ENCODE measurements around the gene TRAF4. TPM values are rescaled to one million over a fixed set of nuclear protein-coding genes. Genes with fewer than 3 reads are reported as not detected.
A peak's percentile ranks its signal among the peaks of the same experiment; 100 is the strongest.

Gene TRAF4, protein sequence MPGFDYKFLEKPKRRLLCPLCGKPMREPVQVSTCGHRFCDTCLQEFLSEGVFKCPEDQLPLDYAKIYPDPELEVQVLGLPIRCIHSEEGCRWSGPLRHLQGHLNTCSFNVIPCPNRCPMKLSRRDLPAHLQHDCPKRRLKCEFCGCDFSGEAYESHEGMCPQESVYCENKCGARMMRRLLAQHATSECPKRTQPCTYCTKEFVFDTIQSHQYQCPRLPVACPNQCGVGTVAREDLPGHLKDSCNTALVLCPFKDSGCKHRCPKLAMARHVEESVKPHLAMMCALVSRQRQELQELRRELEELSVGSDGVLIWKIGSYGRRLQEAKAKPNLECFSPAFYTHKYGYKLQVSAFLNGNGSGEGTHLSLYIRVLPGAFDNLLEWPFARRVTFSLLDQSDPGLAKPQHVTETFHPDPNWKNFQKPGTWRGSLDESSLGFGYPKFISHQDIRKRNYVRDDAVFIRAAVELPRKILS
- 10 to 100 TPM; 25.0 to 39.8 (median 33.0) TPM for total RNA-seq

DNA sequence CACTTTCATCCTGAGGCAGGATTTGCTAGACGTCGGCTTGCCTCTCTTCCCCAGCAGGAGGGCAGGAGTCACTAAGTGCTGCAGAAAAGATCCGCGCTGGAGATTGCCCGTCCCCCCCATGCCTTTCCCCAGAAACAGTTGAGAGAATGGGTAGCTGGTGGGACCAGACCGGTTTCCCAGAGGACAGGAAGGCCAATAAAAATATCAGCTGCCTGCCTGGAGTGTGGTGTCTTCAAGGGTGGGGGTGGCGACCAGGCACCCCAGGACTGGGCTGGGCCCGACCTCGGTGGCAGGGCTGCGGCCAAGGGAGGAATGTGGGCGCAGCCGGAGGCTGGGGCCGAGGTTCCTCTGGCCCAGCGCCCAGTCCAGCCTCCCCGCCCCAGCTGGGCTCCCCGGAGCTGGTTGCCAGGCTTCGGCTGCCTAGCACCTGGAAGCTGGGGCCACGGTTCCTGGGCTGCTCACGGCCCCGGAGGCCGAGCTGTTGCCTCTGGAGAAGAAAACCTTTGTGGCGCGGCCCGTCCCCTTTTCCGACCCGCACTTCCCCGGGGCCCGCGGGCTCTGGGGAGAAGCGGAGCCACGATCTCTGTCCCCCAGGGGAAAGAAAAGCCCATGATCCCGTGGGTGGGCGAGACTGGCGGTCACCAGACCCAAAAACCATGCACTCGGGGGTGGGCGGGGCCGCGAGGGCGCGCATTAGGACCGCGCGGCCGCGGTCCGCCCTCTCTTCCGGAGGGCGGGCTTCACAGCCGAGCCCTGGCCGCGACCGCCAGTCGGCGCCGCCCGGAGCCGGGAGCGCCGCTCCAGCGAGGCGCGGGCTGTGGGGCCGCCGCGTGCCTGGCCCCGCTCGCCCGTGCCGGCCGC lies at the start of gene TRAF4:
Gene TRAF4 (plus strand): TSS at position 769 of the 861 bp plus-strand sequence. CDS start 102 bp downstream, outside the sequence.
- DNase-seq: no peak
- WGBS, 2 donors: 0 to 4% methylated on average over 3 to 18 of the region's 70 CpGs
- TF ChIP-seq, protein P1, sequence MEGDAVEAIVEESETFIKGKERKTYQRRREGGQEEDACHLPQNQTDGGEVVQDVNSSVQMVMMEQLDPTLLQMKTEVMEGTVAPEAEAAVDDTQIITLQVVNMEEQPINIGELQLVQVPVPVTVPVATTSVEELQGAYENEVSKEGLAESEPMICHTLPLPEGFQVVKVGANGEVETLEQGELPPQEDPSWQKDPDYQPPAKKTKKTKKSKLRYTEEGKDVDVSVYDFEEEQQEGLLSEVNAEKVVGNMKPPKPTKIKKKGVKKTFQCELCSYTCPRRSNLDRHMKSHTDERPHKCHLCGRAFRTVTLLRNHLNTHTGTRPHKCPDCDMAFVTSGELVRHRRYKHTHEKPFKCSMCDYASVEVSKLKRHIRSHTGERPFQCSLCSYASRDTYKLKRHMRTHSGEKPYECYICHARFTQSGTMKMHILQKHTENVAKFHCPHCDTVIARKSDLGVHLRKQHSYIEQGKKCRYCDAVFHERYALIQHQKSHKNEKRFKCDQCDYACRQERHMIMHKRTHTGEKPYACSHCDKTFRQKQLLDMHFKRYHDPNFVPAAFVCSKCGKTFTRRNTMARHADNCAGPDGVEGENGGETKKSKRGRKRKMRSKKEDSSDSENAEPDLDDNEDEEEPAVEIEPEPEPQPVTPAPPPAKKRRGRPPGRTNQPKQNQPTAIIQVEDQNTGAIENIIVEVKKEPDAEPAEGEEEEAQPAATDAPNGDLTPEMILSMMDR (IDR thresholded peaks at IDR 0.05): peak in 4 of 6 experiments; percentile 10 to 54 (median 45)
- peak in 3 of 4 donors; percentile 90 to 96 (median 94) for TF ChIP-seq POLR2A (IDR thresholded peaks at IDR 0.05)
- peak within 1 kb of the TSS; percentile 56 to 97 (median 64) for H3K4me3 ChIP-seq
- H3K9me3 ChIP-seq: no peaks in the 10 kb centered on the region
- peaks cover 7 to 12% (median 8%) of the 10 kb centered on the region in 3 donors for H3K36me3 ChIP-seq
- H3K4me1 ChIP-seq: peaks cover 38 to 82% (median 52%) of the 10 kb centered on the region in 3 donors
- no peaks in the 10 kb centered on the region for H3K27me3 ChIP-seq
- H3K27ac ChIP-seq: peak within 1 kb of the TSS; percentile 94 to 99 (median 98)
- intact Hi-C loops (cut with DNase I): no loop called here

DNA sequence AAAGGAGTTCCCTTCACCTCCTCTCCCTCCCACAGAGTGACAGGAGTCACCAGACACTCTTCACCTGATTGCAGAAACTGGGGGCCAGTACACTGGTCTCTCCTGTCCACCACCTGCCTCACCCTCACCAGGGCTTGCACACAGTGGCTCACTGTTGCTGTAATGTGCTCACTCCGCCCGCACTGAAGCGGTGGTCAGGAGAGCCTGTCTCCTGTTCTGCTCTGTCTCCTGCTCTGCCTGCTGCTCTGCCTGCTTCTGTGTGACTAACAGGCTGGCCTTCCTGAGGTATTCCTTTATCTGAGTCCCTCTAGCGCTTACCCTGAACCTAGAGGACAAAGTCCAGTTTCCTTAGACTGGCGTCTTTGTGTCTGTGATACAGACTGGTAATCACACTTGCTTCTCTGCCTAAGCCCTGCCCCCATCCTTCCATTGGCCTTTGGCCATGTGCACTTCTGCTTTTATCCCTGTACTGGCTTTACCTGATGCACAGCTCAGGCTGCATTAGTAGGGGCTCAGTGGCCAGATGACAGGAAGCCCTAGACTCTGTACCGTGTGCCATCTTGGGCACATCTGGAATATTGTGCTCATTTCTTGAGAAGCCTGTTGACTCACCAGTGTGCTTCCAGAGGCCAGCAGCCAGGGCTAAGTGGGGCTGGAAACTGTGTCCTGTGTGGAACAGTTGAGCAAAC lies 45.4 kb upstream of the TRAF4 start:
- H3K36me3 ChIP-seq: peaks cover 63 to 100% (median 86%) of the 10 kb centered on the region in 3 donors
- no peak overlapping the region for H3K4me3 ChIP-seq
- no peak for TF ChIP-seq POLR2A (IDR thresholded peaks at IDR 0.05)
- TF ChIP-seq, protein P1 (IDR thresholded peaks at IDR 0.05): no peak
- H3K9me3 ChIP-seq: no peaks in the 10 kb centered on the region
- intact Hi-C loops (cut with DNase I): no loop called here
- no peak for DNase-seq
- no peaks in the 10 kb centered on the region for H3K4me1 ChIP-seq
- no peak overlapping the region for H3K27ac ChIP-seq
- WGBS, 2 donors: 86 to 91% methylated on average over 6 of the region's 6 CpGs
- H3K27me3 ChIP-seq: no peaks in the 10 kb centered on the region

DNA sequence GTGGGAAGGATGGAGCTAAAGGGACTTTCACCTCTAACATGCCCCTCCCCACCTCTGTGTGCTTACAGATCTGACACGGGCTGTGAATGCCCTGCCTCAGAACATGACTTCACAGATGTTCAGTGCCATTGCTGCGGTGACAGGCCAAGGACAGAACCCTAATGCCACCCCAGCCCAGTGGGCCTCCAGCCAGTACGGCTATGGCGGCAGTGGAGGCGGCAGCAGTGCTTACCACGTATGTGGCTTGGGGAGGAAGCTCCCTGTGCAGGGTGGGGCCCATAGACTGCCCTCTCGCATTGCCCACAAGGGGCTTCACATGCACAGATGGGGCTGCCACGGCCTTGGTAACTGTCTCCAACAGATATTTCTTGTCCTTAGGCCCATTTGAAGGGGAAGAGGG lies 43.5 kb upstream of the TRAF4 start:
- intact Hi-C loops (cut with DNase I): no loop called here
- H3K27ac ChIP-seq: no peak overlapping the region
- H3K27me3 ChIP-seq: no peaks in the 10 kb centered on the region
- H3K4me3 ChIP-seq: no peak overlapping the region
- TF ChIP-seq, protein P1 (IDR thresholded peaks at IDR 0.05): no peak
- TF ChIP-seq POLR2A (IDR thresholded peaks at IDR 0.05): no peak
- no peaks in the 10 kb centered on the region for H3K4me1 ChIP-seq
- WGBS, 2 donors: 70 to 100% methylated on average over 2 of the region's 8 CpGs
- H3K36me3 ChIP-seq: peaks cover 61 to 99% (median 75%) of the 10 kb centered on the region in 3 donors
- DNase-seq: no peak
- H3K9me3 ChIP-seq: no peaks in the 10 kb centered on the region

DNA sequence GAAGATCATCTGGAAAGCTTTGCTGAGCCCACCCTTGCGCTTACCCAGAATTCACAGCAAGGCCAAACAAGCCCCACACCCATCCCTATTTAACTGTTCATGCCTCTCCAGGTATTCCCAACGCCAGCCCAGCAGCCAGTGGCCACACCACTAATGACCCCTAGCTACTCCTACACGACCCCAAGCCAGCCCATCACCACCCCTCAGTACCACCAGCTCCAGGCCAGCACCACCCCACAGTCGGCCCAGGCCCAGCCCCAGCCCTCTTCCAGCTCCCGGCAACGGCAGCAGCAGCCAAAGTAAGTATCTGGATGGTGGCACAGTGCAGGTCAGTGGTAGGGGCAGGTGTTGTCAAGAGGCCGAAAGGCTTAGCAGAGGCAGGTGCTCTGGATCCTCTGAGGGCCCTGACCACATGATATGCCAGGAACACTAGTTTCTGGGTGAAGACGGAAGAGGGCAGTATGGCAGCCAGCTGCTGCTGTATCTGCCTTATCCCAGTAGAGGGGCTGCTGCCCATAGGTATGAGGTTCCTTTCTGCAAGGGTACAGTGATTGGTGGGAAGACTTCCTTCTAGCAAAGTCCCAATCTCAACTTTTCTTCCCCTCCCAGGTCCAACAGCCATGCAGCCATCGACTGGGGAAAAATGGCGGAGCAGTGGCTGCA lies 42.9 kb upstream of the TRAF4 start:
- no peak for DNase-seq
- no peaks in the 10 kb centered on the region for H3K4me1 ChIP-seq
- no peaks in the 10 kb centered on the region for H3K27me3 ChIP-seq
- no peak overlapping the region for H3K27ac ChIP-seq
- H3K36me3 ChIP-seq: peaks cover 54 to 99% (median 68%) of the 10 kb centered on the region in 3 donors
- TF ChIP-seq POLR2A (IDR thresholded peaks at IDR 0.05): no peak
- TF ChIP-seq, protein P1 (IDR thresholded peaks at IDR 0.05): no peak
- intact Hi-C loops (cut with DNase I): no loop called here
- no peaks in the 10 kb centered on the region for H3K9me3 ChIP-seq
- H3K4me3 ChIP-seq: no peak overlapping the region
- 89 to 92% methylated on average over 3 to 6 of the region's 10 CpGs for WGBS, 2 donors

Measured in esophagus squamous epithelium (tissue), 5 donors.